Fibroblast of skin of right quadriceps (primary cell): ENCODE measurements around the gene CD160.
"Not testable (repeated sequence)": the region's sequence is repeated elsewhere in the genome, so short reads cannot be mapped to it uniquely, and the experiment has no call there.

Experiments
- DNase-seq: peaks from one replicate; pipeline ENCODE4 v3.0.0-alpha.2; 2013

The CD160 gene, protein sequence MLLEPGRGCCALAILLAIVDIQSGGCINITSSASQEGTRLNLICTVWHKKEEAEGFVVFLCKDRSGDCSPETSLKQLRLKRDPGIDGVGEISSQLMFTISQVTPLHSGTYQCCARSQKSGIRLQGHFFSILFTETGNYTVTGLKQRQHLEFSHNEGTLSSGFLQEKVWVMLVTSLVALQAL

DNA sequence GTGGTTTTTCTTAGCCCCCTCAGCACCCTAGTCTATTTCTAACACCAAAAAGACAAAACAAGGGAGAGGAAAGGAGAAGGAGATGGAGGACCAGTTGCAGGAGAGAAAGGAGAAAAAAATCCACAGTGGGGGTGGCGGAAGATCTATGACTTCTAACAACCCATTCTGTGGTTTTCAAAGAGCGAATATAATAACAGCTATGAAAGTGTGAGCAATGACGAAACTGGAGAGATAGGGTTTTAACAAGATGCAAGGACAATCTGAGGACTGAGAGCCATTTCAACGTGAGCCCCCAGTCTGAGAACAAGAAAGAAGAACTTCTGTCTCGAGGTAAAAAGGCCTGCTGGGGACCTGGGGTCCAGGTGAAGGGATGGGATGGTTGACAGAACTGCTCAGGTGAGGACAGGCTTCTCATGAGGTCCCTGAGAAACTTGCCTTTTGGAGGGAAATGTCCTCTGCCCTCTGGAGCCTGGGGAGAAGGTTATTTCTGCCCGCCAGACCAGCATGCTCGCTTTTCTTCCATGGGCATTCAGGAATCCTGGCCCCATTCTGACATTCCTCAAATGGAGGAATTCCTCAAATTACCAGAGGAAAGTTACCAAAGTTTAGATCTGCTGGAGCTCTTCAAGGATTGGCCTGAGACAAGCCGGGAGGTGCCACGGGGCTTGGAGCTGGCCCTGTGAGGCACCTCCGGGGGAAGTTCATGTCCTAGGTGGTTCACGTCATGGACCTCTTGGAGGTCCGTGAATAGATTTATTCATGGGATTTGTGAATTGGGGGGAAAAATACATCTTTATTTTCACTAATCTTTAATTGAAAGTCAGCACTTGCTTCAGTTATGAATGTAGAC, at the start of gene CD160:
Gene CD160, plus strand, starts transcription at position 270 of the 850 bp plus-strand sequence. CDS start 8,829 bp downstream, outside the sequence.
- DNase-seq = no peak

DNA sequence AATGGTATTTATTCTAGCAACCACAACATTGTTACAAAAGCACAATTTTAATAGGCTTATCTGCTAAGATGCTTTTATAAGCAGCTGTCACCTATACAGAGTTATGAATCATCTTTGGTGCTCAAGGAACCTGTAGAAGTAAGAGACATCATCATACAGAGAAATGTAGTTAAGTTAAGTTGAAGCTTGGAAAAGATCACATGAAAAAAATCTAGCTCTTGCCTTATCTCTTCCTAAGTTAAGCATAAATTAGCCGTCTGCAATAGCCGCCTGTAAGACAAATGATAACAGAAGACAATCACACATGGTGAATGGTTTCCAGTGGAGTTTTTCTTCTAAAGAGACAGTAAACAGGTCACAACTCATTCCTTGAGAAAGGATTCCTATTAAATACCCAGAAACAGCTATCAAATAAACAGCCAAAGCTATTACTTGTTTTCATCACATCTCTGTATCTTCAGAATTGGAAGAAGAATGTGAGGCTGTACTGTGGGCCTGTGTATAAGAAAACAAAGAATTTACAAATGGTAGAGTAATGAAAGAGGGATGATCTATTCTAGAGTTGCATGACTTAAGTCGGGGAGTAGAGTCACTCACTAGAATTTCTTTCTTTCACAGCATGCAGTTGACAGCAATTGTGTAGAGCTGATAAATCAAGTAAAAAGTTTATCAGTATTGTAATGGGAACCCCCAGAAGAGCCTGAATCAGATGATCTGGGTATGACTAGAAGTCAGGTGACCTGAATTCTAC, 48.1 kb upstream of the CD160 start:
- DNase-seq = not testable (repeated sequence)

DNA sequence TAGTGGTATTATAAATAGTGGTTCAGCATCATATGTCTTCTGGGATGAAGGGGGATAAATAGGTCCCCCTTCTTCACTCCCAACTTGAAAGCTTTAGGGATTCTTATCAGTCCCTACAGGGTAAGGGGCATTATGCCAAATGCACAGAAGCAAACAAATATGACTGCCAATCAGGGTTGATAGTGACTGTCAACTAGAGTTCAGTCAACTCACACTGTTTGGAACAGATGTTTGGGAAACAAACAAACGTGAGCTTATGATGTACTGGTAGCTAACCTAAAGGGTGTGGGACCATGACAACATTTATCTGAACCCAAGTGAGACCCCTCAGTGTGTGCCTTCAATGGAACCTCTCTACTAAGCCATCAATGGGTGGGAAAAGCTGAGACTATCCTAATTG, 46.1 kb upstream of the CD160 start:
- not testable (repeated sequence) for DNase-seq

DNA sequence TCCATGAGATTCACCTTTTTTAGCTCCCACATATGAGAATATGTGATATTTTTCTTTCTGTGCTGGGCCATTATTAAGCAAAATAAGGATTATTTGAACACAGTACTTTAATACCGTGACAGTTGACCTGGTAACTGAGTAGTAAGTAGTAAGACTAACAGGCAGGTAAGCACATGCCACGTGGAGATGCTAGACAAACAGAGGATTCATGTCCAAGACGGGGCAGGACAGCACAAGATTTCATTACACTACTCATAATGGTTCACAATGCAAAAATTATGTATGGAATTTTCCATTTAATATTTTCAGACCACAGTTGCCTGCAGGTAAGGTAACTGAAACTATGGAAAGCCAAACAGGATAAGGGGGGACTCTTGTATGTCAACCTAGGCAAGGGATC, 34.4 kb upstream of the CD160 start:
- DNase-seq = not testable (repeated sequence)

DNA sequence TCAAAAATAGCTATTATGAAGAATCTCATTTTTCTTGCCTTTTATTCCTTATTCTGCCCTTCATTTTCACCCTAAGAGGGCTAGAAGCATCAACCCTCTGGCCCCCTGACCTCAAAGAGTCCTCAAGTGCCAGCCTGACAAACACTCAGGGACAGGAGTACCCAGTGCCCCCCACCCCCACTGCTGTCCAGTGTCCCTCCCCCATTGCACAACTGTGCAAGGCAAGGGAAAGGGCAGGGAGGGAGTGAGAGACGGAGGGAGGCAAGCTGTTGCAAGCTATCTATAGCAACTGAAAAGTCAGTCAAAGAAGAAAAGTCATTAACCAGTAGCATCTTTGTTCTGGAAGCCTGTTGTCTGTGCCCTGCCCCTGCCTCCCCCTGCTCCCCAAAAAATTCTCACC, 33.2 kb upstream of the CD160 start:
- not testable (repeated sequence) for DNase-seq

DNA sequence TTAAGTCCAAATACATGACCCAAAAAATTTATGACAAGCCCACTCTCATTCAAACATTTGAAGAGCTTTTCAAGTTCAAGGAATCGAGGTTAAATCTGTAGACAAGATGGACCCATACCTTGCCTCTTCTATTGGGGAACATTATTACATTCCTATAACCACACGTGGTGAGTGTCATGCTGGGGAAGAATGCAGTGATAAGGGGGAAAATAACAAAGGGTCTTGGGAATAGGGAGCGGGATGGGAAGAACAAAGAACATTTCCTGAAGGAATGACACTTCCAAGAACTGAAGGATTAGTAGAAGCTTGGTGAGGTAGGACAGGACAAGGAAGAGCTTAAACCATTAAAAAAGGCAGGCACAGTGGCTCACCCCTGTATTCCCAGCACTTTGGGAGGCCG, 31.0 kb upstream of the CD160 start:
- DNase-seq = no peak

DNA sequence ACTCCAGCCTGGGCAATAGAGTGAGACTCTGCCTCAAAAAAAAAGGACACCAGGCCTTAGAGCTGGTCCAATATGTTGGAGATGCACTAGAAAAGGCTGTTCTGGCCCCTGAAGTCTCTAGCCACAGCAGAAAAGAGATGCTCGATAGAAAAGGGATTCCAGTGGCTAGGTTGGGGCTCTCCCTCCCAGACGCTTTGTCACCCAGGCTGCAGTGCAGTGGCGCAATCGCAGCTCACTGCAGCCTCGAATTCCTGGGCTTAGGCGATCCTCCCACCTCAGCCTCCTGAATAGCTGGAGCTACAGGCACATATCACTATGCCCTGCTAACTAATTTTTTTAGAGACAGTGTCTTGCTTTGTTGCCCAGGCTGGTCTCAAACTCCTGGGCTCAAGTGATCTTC, 30.4 kb upstream of the CD160 start:
- no peak for DNase-seq

DNA sequence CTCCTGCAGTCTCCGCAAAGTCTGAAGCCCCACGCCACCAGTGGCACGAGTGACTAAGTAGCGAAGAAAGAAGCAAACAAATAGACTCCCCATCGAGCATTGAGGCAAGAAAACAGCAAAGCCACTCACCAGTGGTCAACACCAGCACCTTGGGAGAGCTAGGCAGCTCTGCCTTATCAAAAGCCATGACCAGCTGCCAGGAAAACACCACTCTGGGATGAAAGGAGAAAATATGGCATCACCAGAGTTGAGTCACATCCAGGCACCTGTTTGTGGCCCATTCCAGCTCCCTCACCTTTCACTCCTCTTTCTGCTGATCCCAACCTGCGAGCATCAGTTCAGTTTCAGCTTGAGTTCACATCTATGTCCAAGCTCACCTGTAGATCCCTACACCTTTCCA, 29.4 kb upstream of the CD160 start:
- no peak for DNase-seq

DNA sequence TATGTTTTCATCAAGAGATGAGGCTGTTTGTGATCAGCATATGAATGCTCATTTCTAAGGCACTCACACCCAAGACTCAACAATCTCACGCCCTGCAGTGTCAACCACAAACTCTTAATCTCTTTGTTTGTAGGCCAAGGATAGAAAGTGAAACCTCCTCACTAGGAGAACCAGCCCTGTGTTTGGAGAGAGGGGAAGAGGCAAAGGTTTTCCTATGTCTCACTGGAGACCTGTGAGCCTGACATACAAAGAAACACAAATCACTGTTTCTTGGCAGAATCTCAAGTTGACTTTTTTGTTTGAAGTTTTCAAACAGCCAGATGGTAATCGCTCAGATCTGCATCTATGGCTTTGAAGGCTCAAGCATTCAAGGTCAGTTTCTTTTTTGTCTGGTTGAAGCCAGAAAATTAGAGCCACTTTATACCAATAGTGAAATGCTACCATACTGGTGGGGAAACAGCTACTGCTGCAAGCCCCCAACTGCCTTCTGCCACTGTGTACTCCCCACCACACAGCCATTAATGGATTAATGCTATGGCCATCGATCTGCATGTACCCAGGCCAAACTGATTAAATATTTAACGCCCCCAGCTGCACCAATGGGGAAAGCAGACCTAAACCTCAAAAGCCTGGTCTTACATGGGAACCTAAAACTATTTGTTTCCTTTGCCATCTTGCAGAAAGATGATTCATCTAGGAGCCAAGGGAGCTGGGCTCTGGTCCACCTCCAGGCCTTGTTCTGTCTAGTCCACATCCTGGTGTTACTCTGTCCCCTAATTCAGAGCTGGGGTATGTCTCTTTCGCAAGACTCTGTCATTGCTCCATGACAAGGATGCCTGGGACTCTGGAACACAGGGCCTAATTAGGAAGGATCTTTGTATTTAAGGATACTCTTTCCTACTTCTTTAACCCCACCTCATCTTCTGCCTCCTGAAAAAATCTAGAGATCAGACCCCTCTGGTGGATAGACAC, 28.4 kb upstream of the CD160 start:
- peak; percentile 77 for DNase-seq

DNA sequence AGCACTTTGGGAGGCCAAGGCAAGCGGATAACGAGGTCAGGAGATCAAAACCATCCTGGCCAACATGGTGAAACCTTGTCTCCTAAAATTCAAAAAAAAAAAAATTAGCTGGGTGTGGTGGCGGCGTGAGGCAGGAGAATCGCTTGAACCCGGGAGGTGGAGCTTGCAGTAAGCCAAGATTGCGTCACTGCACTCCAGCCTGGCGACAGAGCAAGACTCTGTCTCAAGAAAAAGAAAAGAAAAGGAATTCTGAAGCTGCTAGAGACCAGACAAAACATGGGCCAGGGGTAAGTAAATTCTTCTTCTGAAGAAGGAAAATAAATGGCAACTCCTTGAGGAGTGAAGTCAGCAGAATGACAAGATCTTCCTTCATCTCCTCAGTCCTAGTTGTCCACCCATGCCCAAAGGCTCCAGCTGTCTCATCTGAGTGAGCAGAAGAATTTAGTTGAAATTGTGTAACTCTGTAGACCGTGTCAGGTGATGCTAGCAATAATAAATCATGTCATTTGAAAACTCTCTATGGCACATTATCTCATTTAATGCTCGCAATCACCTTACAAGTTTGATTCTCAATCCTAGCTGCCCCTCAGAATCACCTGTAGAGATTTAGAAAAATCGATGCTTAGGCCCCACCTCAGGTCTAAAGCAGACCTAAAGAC, 26.4 kb upstream of the CD160 start:
- no peak for DNase-seq

DNA sequence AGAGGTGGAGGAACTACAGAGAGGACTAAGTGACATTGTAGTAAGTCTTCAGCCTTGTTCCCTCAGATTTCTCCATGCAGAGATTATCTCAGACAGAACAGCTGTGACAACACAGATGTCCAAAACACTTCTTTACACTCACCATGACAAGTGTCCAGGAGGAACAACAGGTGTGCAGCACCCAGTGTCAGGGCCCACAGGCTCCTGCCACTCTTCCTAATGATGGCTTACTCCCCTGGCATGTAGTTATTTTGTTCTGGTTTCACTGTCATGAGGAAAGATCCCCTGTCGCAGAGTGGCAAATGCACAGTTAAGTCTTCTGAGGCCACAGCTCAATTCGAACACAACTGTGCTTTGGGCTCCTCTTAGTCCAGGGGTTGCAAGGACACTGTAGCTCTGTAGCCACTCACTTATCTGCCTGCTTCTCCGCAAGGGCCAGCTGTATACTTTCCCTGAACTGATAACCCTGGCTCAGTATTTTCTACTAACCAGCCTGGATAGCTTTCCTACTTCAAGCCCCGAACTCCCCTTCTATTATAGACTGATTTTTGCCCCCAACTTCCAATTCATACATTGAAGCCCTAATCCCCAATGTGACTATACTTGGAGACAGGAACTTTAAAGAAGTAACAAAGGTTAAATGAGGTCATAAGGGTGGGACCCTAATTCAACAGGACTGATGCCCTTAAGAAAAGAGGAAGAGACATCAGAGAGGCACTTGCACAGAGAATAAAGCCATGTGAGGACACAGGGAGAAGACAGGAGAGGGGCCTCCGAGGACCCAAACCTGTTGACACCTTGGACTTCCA, 23.3 kb upstream of the CD160 start:
- no peak for DNase-seq

DNA sequence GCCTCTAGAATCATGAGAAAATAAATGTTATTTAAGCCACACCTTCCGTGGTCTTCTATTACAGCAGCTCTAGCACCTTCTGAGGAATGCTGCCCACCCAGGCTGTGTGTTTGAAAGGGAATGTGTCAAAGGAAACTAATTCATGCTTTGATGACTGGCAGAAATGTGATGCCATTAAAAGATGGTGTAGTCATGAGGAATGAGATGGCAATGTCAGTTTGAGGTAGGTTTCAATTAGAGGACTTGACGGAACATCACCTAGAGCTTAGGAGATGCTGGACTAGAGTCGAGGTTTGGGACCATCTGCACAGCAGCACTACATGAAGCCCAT, 22.7 kb upstream of the CD160 start:
- no peak for DNase-seq

DNA sequence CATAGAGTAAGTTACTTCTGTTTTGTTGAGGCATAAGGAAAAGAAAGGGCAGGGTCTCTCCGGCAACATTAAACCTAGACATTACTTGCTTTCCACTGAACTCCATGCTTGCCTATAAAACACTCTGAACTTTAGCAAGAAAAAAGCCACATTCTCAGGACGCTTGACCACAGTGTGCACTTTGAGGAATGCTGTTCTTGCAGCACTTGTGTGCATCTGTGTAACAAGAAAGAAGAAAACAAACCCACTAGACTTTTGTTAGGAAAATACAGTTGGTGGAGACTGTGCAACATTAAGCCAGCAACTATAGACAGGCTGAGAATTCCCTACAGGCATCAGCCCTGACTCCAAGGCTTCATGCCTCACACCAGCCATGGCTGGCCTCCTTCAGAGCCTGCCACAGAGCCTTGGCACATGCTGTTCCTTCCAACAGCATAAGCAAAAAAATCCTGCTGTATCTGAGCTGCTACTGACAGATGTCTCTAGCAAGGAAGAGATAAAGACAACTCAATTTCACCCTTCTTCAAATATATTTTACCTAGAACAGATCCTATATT, 17.9 kb upstream of the CD160 start:
- no peak for DNase-seq

DNA sequence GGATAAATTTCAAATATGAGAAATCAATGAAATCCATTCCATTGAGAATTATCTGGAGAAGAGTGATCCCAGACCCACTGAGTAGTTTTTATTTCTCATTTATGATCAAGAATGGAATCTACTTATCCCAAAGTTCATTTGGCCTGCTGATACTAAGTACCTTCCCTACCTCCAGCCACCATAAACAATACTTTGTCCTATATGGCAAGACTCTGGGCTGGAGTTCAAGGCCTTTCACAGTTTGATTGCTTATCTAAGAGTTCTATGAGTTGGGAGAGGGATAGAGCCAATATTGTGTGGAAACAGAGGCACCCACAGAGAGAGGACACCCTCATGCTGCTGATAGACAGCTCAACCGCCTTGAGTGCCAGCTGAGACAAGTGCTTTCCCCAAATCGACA, 17.2 kb upstream of the CD160 start:
- no peak for DNase-seq

DNA sequence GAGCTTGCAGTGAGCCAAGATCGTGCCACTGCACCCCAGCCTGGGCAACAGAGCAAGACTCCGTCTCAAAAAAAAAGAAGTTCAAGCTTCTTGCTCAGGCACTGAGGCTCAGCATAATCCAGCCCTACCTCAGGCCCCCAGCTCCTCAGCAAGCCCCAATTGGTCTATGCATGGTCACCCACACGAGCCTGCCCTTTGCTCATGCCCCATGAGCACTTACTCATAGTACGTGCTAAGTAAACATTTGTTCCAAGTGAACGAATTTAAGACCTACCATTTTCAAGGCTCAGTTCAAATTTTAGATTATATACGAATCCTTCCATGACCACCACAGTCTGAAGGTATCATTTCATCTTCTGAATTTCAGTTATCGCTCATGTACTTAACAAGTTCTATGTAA, 16.5 kb upstream of the CD160 start:
- no peak for DNase-seq

DNA sequence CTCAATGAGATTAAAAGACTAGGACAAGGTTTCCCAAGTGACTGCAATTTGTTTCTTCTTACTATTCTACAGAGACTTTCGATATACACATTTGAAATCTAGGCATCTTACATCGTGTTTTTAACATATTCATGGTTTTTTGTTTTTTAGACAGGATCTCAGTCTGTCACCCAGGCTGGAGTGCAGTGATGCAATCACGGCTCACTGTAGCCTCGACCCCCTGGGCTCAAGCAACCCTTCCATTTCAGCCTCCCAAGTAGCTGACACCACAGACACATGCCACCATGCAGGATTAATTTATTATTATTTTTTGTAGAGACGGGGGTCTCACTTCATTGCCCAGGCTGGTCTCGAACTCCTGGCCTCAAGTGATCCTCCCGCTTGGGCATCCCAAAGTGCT, 13.7 kb upstream of the CD160 start:
- DNase-seq = no peak

DNA sequence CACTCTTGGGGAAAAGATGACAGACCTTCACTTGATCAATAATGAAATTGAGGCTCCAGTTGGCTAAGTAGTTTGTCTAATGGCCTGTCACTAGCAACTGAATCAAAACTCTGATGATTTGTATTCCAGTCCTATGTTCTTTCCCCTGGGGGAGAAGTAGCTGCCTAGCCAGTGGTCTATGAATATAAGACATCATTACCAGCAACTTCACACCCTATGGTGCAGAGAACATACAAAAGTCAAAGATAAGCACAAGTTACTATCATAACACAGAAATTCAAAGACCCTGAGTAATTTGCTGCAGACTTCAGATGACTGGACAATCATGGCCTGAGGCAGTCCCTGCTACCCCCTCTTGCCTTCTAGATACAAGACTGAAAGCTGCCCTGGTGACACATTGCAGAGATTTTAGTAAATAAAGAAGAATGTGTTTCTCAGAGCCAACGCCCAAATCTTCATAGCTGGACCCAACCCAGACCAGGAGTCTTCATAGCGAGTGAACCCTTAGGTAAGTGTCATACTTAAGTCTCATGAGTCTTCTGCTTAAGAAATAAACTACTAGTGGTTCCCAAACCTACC, 13.1 kb upstream of the CD160 start:
- peak; percentile 34 for DNase-seq

DNA sequence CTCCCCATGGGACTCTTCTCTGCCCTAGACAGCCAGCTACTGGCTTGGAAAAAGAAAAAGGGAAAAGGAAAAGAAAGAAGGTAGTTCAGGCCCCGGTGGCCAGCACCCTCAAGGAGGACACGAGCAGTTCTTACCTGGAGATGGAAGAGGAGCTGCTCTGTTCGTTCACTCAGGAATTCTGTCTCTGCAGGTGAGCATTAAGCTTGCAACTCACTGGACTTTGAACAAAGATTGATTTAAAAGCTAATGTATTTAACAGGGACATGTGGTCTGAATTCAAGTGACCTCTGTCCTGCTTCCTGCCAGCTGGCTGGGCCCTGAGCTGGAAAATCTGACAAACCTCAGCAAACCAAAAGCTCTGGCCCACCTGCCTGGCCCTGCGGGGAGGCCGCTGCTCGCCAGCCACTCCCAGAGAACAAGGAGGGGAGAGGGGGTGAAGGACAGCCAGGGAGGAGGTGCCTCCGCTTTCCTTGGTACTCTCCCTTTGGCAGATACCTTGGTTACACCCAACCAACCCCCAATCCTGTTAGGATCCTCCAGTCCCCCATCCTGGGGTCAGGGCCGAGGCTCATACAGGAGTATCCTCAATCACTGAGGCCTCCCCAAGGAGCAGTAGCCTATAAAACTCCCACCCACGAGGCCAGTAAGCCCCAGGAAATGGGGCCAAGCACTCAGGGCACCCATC, 12.0 kb upstream of the CD160 start, which contains the start of gene PDZK1:
Gene PDZK1, minus strand, starts transcription at position 186 of the 685 bp plus-strand sequence. CDS start 19,347 bp downstream, outside the sequence.
- no peak for DNase-seq

DNA sequence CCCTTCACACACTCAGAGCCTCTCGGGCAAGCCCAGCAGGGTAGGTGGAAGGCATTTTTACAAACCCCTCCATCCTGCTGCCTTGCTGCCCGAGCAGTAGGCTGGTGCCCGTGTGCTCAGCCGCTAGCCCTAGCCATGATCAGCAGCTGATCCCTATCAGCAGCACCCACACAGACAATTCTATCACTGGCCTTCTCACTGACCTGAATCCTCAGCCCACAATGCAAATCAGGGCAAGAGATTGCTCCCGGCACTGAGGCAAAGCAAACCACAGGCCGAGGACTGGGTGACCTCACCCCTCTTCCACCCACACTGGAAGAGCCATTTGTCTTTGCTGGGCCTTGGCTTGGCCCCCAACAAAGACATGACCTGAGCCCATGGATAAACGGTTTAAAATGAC, 11.2 kb upstream of the CD160 start:
- no peak for DNase-seq
